Measurements from ENCODE around the gene LRRC4C.

Gene LRRC4C

DNA sequence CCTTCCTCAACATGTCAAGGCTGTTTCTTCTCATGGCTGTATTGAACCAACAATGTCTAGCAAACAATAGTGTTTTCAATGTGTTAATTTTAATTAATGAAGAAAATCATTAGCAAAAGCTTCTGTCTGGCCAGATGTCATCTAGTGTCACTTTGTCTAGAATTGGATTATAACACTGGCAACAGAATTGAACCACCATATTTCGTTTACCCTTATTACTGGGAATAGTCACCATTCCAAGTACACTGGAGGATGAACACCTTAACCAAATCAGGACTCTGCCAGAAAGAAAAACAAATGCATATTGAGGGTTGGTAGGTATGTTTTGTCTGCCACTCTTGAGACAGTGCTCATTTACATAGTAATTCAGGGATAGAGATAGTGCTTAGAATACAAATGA is 146.2 kb downstream of the LRRC4C start:
- no peak for TF ChIP-seq CTCF (IDR thresholded peaks at IDR 0.05)
- no peak for TF ChIP-seq ZFX (IDR thresholded peaks at IDR 0.05; ENCODE audit: borderline replicate concordance)
- H3K27ac ChIP-seq, result no peak overlapping the region

DNA sequence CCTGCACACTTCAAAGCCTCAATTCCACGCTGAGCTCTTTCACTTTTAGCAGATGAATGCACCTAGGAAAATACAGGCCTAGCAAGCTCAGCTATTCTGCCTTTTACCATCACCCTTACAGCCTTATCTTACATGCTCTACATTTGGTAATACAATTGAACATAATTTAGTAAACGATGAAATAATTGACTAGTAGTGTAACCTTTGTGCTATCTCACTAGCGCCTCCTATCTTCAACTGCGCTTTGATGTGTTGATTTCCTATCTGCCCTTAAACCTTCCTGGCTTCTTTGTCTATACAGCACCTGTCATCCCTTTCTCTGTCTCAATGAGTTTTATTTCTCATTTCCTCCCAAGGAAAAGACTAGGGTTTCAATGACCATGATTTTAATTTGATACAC is 149.7 kb downstream of the LRRC4C start:
- H3K27ac ChIP-seq, result no peak overlapping the region

DNA sequence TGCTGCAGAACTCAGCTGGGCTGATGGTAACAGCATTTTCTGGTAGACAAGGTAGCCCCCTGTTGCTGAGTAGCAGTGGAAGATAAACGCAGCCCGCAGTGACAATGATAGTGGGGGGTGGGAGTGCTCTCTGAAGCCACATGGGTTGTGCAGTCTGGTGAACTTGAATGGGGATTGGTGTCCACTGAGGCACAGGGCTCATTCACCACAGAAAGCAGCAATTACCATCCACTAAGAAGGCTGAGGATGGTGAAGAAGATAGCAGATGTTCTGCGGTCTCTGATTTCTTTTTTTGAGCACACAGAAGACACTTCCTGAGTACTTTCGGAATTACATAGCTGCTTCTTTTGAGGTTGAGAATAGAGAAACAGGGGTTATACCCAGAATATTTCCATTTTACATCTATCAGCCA is 150.3 kb downstream of the LRRC4C start:
- no peak overlapping the region for H3K27ac ChIP-seq
- TF ChIP-seq ZFX (IDR thresholded peaks at IDR 0.05; ENCODE audit: borderline replicate concordance) (no peak), CTCF (IDR thresholded peaks at IDR 0.05) (no peak)

More for the DNA sequence above, 149.7 kb downstream of the LRRC4C start:
- TF ChIP-seq ZFX (IDR thresholded peaks at IDR 0.05; ENCODE audit: borderline replicate concordance), result no peak
- peak; percentile 58 for TF ChIP-seq CTCF (IDR thresholded peaks at IDR 0.05)

DNA sequence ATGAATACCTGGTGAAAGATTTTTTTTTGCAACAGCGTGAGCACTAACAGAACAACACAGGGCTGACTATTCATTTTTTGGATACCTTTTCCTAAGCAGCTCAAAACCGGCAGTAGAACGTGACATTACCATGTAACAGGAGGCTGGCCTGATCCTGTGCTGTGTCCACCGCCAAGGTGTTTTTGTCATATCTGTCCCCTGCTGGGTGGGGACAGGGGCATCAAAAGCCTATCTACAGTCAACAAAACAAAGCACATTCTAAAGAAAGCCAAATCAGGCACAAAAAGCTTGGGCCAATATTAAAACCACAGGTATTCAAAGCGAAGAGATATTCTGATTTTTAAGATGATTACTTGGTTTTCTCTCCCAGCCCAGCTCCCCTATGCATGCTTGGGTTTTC is 151.2 kb downstream of the LRRC4C start:
- no peak overlapping the region for H3K27ac ChIP-seq
- no peak for TF ChIP-seq CTCF (IDR thresholded peaks at IDR 0.05)

DNA sequence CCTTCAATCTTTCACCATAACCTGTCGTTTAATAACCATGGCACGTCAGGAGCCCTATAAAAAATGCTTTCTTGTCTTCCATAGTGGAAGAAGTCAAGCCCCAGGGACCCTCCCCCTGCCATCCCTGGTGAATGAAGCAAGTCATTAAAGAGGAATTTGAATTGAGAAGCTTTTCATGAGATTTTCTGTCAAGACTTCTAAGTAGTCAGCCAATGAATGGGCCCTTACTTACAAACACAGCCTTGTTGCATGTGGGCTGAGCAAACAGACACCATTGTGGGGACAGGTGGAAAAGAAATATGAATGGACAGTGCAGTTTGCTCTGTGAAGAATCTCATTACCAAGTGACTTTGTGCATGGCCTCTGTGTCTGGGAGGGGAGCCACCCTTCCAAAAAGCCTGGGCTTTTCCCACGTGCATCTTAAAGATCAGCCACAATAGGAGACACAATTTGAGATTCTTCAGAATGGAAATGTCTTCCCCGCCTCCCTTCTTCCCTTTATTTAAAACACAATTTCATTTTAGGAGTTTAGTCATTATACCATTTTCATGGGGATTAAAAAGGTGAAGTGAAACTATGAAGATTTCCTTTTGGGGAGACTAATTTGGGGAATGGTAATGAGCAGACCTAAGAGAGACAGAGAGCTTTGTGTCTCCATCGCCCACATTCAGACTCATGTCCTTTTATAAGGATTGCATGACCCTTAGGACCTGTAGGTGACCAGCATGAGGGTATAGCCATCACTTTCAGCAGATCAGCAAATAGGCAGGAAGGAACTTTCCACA is 152.0 kb downstream of the LRRC4C start:
- no peak overlapping the region for H3K27ac ChIP-seq
- TF ChIP-seq ZFX (IDR thresholded peaks at IDR 0.05; ENCODE audit: borderline replicate concordance) (no peak), CTCF (IDR thresholded peaks at IDR 0.05) (no peak)

DNA sequence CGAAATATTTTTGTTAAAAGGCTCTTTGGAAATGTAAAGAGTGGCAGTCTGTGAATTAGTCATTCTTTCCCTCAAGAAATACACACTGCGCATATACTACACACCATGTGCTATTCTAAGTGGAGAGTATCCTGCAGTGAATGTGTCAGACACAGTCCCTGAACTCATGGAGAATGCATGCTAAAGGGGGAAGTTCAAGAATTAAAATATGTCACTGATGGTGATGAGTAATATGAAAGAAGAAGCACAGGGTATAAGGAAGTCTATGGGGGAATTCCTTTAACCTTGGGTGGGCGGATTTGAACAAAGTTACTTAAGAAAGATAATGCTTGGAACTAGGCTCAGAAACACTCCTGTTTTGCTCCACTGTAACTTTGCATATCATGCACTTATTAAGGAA is 153.0 kb downstream of the LRRC4C start:
- H3K27ac ChIP-seq, result no peak overlapping the region
- TF ChIP-seq ZFX (IDR thresholded peaks at IDR 0.05; ENCODE audit: borderline replicate concordance), result no peak
- no peak for TF ChIP-seq CTCF (IDR thresholded peaks at IDR 0.05)

GRCh38 chr11:41301023-41301422 is 158.4 kb downstream of the LRRC4C start:
- H3K27ac ChIP-seq, result no peak overlapping the region
- no peak for TF ChIP-seq ZFX (IDR thresholded peaks at IDR 0.05; ENCODE audit: borderline replicate concordance)

DNA sequence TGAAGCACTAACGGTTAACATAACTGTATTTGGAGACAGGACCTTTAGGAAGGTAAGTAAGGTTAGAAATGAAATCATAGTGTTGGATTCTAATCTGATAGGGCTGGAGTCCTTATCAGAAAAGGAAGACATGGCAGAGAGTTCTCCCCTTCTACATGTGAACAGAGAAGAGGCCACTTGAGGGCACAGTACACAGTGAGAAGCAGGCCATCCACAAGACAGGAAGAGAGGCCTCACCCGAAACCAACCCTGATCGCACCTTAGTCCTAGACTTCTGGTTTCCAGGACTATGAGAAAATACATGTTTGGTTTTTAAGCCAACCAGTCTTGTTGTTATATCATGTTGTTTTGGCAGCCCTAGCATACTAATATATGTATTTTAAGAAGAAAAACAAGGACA is 170.0 kb downstream of the LRRC4C start:
- H3K27ac ChIP-seq, result no peak overlapping the region
- TF ChIP-seq CTCF (IDR thresholded peaks at IDR 0.05) (no peak), ZFX (IDR thresholded peaks at IDR 0.05; ENCODE audit: borderline replicate concordance) (no peak)

Measured in 22Rv1 (cell line).